ENCODE data around the gene NPFFR1.

- TF ChIP-seq CTCF (IDR thresholded peaks at IDR 0.05 in 8 of 11, conservative IDR thresholded peaks at IDR 0.05 in 3 of 11) = no peak
- no peak for TF ChIP-seq POLR2A (IDR thresholded peaks at IDR 0.05)
- TF ChIP-seq POLR2AphosphoS5 (IDR thresholded peaks at IDR 0.05) = no peak
Measured at GRCh38 chr10:70312249-70312648, 28.4 kb upstream of the NPFFR1 start.
